B cell (primary cell): ENCODE data around the gene NELL1. TPM values are rescaled to one million over a fixed set of nuclear protein-coding genes. Genes with fewer than 3 reads are reported as not detected.

Experiments
- ATAC-seq: fragments of 200-7000 bp; cut with Tn5 transposase; one replicate; pipeline ENCODE4 v1.10.0; 2021; ENCODE audit warnings: low read depth, mild to moderate bottlenecking, moderate number of reproducible peaks, moderate library complexity
- CTCF ChIA-PET: fragments of 350-600 bp; sonication (Branson Sonifier 250); formaldehyde crosslinking; loops from one replicate; lab custom pipeline; 2021; ENCODE audit warnings: antibody characterized with exemption, inconsistent platforms; lab: Charles Lee
- POLR2A ChIA-PET: fragments of 350-600 bp; sonication (Branson Sonifier 250); formaldehyde crosslinking; loops from one replicate; lab custom pipeline; 2021; ENCODE audit warnings: antibody characterized with exemption; lab: Charles Lee
- DNase-seq: peaks from one replicate; pipeline ENCODE4 v3.0.0; 2013
- H2AFZ ChIP-seq: 2 replicates; pipeline ENCODE4 v1.6.1; 2012; ENCODE audit warnings: mild to moderate bottlenecking, low read depth, low read length; ENCODE audit not compliant: insufficient read depth, poor library complexity, severe bottlenecking
- H3K27ac ChIP-seq, 2 donors: 1 replicate in 1 of 2; 2 replicates in 1 of 2; pipeline ENCODE4 v1.5.1; 2012 to 2013; ENCODE audit warnings: low read length in 2 of 2, mild to moderate bottlenecking in 2 of 2, moderate library complexity in 1 of 2
- H3K27me3 ChIP-seq, 4 experiments: fragments of 200-600 bp in 1 of 4; sonication (generic) in 1 of 4; replicated peaks in 1 of 4; 1 replicate in 2 of 4; 2 replicates in 2 of 4; pipeline versions ENCODE4 v1.6.1 to v1.7.0; 2013 to 2016; ENCODE audit warnings: low read length in 3 of 4, mild to moderate bottlenecking in 2 of 4, mixed read lengths in 1 of 4, moderate library complexity in 1 of 4; ENCODE audit not compliant: insufficient read depth in 4 of 4, control insufficient read depth in 3 of 4; ENCODE audit errors: control extremely low read depth in 1 of 4
- H3K36me3 ChIP-seq, 2 experiments: replicated peaks in 1 of 2; 1 replicate in 1 of 2; 2 replicates in 1 of 2; pipeline versions ENCODE4 v1.6.1 to v1.7.1; 2013; ENCODE audit warnings: low read length in 1 of 2; ENCODE audit not compliant: insufficient read depth in 2 of 2, control insufficient read depth in 1 of 2; ENCODE audit errors: control extremely low read depth in 1 of 2, extremely low read depth in 1 of 2
- H3K4me1 ChIP-seq, 2 donors: fragments of 200-600 bp in 1 of 2; sonication (generic) in 1 of 2; 1 replicate in 1 of 2; 2 replicates in 1 of 2; pipeline versions ENCODE4 v1.5.1 to v1.6.1; 2013 to 2017; ENCODE audit warnings: low read length in 2 of 2; ENCODE audit not compliant: control insufficient read depth in 2 of 2, insufficient read depth in 2 of 2
- H3K4me2 ChIP-seq: replicated peaks from 2 replicates; pipeline ENCODE3; 2012; ENCODE audit warnings: mild to moderate bottlenecking, low read depth, low read length; ENCODE audit not compliant: poor library complexity, severe bottlenecking
- H3K4me3 ChIP-seq, 5 experiments: fragments of 200-600 bp in 1 of 5; sonication (generic) in 1 of 5; 1 replicate in 3 of 5; 2 replicates in 2 of 5; pipeline versions ENCODE4 v1.5.1 to v1.7.0; 2011 to 2016; ENCODE audit warnings: low read length in 4 of 5, mild to moderate bottlenecking in 4 of 5, low read depth in 2 of 5, control low read depth in 1 of 5, moderate library complexity in 1 of 5; ENCODE audit not compliant: insufficient read depth in 1 of 5; ENCODE audit errors: control extremely low read depth in 1 of 5, extremely low read depth in 1 of 5
- H3K79me2 ChIP-seq: fragments of 200-600 bp; sonication (generic); one replicate; pipeline ENCODE4 v1.6.0; 2016; ENCODE audit warnings: low read length; ENCODE audit not compliant: control insufficient read depth, insufficient read depth
- H3K9ac ChIP-seq: fragments of 200-600 bp; sonication (generic); 2 replicates; pipeline ENCODE4 v1.6.1; 2017; ENCODE audit warnings: mild to moderate bottlenecking, low read length, moderate library complexity
- H3K9me3 ChIP-seq, 3 donors: one replicate each; pipeline versions ENCODE4 v1.6.1 to v1.7.1; 2013; ENCODE audit warnings: low read length in 2 of 3; ENCODE audit not compliant: control insufficient read depth in 2 of 3, insufficient read depth in 1 of 3; ENCODE audit errors: control extremely low read depth in 1 of 3
- H4K20me1 ChIP-seq: 2 replicates; pipeline ENCODE4 v1.6.0; 2012; ENCODE audit warnings: mild to moderate bottlenecking, low read length; ENCODE audit not compliant: insufficient read depth, control insufficient read depth, poor library complexity, severe bottlenecking
- H3K27ac Mint-ChIP-seq: one replicate; pipeline ENCODE4 v1.8.0; 2021; ENCODE audit warnings: mixed read lengths
- H3K27me3 Mint-ChIP-seq: one replicate; pipeline ENCODE4 v1.8.0; 2021; ENCODE audit warnings: mixed read lengths
- H3K4me1 Mint-ChIP-seq: one replicate; pipeline ENCODE4 v1.8.0; 2021; ENCODE audit warnings: mixed read lengths
- H3K4me3 Mint-ChIP-seq: one replicate; pipeline ENCODE4 v1.8.0; 2021; ENCODE audit warnings: mixed read lengths
- H3K9me3 Mint-ChIP-seq: one replicate; pipeline ENCODE4 v1.8.0; 2022; ENCODE audit warnings: mixed read lengths; ENCODE audit not compliant: insufficient read depth
- EZH2 ChIP-seq: IDR thresholded peaks from 2 replicates; pipeline ENCODE4 v1.6.1; 2012; ENCODE audit warnings: borderline replicate concordance, low read depth, mild to moderate bottlenecking, moderate library complexity, low read length; ENCODE audit not compliant: insufficient read depth, poor library complexity, severe bottlenecking
- WGBS: methylation state at CpG from one replicate; pipeline ENCODE4 v1.1.5; 2013; ENCODE audit warnings: missing lambda C conversion rate; ENCODE audit not compliant: insufficient coverage; 5-methylcytosine and 5-hydroxymethylcytosine counted together
- intact Hi-C: fragments of 100-400 bp; cut with micrococcal nuclease; formaldehyde crosslinking; loops from one replicate; pipeline ENCODE4 v1.10.0; 2022
- polyA plus RNA-seq: library from polyadenylated mRNA; depleted of rRNA; stranded (reverse); fragments of >200 nt; gene quantifications from 2 replicates; pipeline ENCODE4 v1.2.3, GENCODE V29; 2012
- total RNA-seq, 2 donors: library from RNA; stranded (reverse); fragments of 120-200 nt in 1 of 2; gene quantifications; 1 replicate in 1 of 2; 2 replicates in 1 of 2; pipeline versions ENCODE4 v1.2.3 to v1.2.4, GENCODE V29; 2013 to 2022
- TF ChIP-seq, protein P1 (sequence below): fragments of 200-600 bp; IDR thresholded peaks from one replicate; pipeline ENCODE4 v1.8.0; 2022; ENCODE audit warnings: antibody characterized with exemption, mild to moderate bottlenecking

The NELL1 gene
- total and polyA plus RNA-seq, 2 donors (not counting 1 experiment from before 2014, with no cell fraction given) = not detected

DNA sequence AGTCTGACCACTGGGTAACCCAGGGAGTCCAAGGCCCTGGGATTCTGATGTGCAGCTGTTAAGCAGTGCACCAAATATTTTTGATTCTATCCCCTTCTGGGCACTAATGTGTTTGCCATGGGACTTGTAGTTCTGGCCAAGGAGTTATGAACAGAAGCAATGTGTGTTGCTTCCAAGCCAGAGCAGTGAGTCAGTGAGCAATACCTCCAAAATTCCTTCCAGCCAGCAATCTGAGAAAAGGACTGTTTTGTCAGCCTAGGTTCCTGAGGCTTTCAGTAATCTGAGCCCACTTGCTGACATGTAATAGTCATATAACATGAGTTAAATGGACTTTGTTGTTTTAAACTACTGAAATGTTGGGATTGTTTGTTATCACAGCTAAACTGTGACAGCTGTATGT, 311.4 kb downstream of the NELL1 start:
- H3K27ac Mint-ChIP-seq = no peak overlapping the region
- ChIA-PET POLR2A (no interaction called here), CTCF (no interaction called here)

DNA sequence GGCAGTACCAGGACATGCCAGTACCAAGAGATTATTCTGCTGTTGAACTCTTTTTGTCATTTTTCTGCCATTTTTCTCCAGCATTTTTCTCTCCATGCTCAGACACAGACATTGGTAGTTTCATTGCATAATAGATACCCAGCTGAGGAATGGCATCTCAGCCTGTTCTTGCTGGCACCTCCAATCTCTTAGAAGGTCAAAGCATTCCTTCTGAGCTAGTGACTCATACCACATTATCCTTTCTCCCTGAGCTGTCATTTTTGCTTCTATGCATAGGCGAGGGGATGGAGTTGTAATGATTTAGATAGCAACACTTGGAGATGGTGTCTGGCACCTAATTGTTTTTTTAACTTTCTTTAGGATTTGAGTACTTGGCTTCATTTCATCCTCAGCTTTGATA, 321.1 kb downstream of the NELL1 start:
- H4K20me1 ChIP-seq = no peaks in the 10 kb centered on the region
- H3K9me3 ChIP-seq = peaks cover 0 to 4% (median 0%) of the 10 kb centered on the region in 3 donors
- Mint-ChIP-seq H3K27ac (no peak overlapping the region), H3K9me3 (peaks cover 8% of the 10 kb centered on the region), H3K27me3 (no peaks in the 10 kb centered on the region), H3K4me3 (no peak overlapping the region), H3K4me1 (no peaks in the 10 kb centered on the region)
- H3K27ac ChIP-seq = no peak overlapping the region
- intact Hi-C loops = no loop called here
- H3K36me3 ChIP-seq = no peaks in the 10 kb centered on the region
- H3K4me3 ChIP-seq = no peak overlapping the region
- no peaks in the 10 kb centered on the region for H3K4me1 ChIP-seq
- no peak overlapping the region for H2AFZ ChIP-seq
- H3K4me2 ChIP-seq = no peak overlapping the region
- ATAC-seq (no peak), DNase-seq (no peak)
- H3K9ac ChIP-seq = no peak overlapping the region
- no CpG with 5 or more reads among the region's 1 CpG for WGBS
- H3K79me2 ChIP-seq = no peaks in the 10 kb centered on the region
- CTCF ChIA-PET = no interaction called here
- TF ChIP-seq, protein P1, sequence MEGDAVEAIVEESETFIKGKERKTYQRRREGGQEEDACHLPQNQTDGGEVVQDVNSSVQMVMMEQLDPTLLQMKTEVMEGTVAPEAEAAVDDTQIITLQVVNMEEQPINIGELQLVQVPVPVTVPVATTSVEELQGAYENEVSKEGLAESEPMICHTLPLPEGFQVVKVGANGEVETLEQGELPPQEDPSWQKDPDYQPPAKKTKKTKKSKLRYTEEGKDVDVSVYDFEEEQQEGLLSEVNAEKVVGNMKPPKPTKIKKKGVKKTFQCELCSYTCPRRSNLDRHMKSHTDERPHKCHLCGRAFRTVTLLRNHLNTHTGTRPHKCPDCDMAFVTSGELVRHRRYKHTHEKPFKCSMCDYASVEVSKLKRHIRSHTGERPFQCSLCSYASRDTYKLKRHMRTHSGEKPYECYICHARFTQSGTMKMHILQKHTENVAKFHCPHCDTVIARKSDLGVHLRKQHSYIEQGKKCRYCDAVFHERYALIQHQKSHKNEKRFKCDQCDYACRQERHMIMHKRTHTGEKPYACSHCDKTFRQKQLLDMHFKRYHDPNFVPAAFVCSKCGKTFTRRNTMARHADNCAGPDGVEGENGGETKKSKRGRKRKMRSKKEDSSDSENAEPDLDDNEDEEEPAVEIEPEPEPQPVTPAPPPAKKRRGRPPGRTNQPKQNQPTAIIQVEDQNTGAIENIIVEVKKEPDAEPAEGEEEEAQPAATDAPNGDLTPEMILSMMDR = no peak
- TF ChIP-seq EZH2 = no peak
- no peaks in the 10 kb centered on the region for H3K27me3 ChIP-seq
- POLR2A ChIA-PET = no interaction called here

More for the DNA sequence above, 311.4 kb downstream of the NELL1 start:
- no peak overlapping the region for H3K9ac ChIP-seq
- H3K4me3 Mint-ChIP-seq = no peak overlapping the region
- H3K4me3 ChIP-seq = no peak overlapping the region
- H3K4me1 ChIP-seq = no peaks in the 10 kb centered on the region
- H3K27me3 ChIP-seq = no peaks in the 10 kb centered on the region
- H3K4me1 Mint-ChIP-seq = no peaks in the 10 kb centered on the region
- intact Hi-C loops = no loop called here
- DNase-seq = no peak
- no peaks in the 10 kb centered on the region for H4K20me1 ChIP-seq
- TF ChIP-seq, protein P1 = no peak
- TF ChIP-seq EZH2 = no peak
- H3K27ac ChIP-seq = no peak overlapping the region
- H3K27me3 Mint-ChIP-seq = no peaks in the 10 kb centered on the region
- no peaks in the 10 kb centered on the region for H3K9me3 ChIP-seq
- H3K9me3 Mint-ChIP-seq = no peaks in the 10 kb centered on the region
- no peaks in the 10 kb centered on the region for H3K79me2 ChIP-seq
- no peak overlapping the region for H3K4me2 ChIP-seq
- ATAC-seq = no peak
- no peaks in the 10 kb centered on the region for H3K36me3 ChIP-seq
- no peak overlapping the region for H2AFZ ChIP-seq
